Natural killer cell (primary cell): ENCODE measurements around the gene CASK. TPM values are rescaled to one million over a fixed set of nuclear protein-coding genes. Genes with fewer than 3 reads are reported as not detected.
A peak's percentile ranks its signal among the peaks of the same experiment; 100 is the strongest.

ENCODE experiments used
- ATAC-seq, 3 donors: fragments of 150-1000 bp in 2 of 3; fragments of 200-7000 bp in 1 of 3; cut with Tn5 transposase; 1 replicate in 1 of 3; 2 replicates in 2 of 3; pipeline ENCODE4 v1.10.0; 2021; ENCODE audit warnings: mild to moderate bottlenecking in 2 of 3, moderate library complexity in 2 of 3
- DNase-seq, 2 donors: peaks; one replicate each; pipeline versions ENCODE4 v3.0.0 to v3.0.0-alpha.2; 2013 to 2021; ENCODE audit warnings: mixed read lengths in 1 of 2
- H3K27ac ChIP-seq: one replicate; pipeline ENCODE4 v1.5.1; 2013; ENCODE audit warnings: mild to moderate bottlenecking, low read length
- H3K27me3 ChIP-seq: one replicate; pipeline ENCODE4 v1.6.1; 2013; ENCODE audit warnings: low read length; ENCODE audit not compliant: control insufficient read depth, insufficient read depth
- H3K36me3 ChIP-seq: one replicate; pipeline ENCODE4 v1.6.1; 2013; ENCODE audit warnings: low read length; ENCODE audit not compliant: control insufficient read depth, insufficient read depth
- H3K4me1 ChIP-seq: one replicate; pipeline ENCODE4 v1.6.1; 2013; ENCODE audit warnings: low read length; ENCODE audit not compliant: control insufficient read depth, insufficient read depth
- H3K4me3 ChIP-seq: one replicate; pipeline ENCODE4 v1.5.1; 2013; ENCODE audit warnings: low read length
- H3K9me3 ChIP-seq: one replicate; pipeline ENCODE4 v1.6.1; 2013; ENCODE audit warnings: low read length; ENCODE audit not compliant: control insufficient read depth, insufficient read depth
- H3K27ac Mint-ChIP-seq, 2 donors: one replicate each; pipeline ENCODE4 v1.8.0; 2022; ENCODE audit warnings: mild to moderate bottlenecking in 2 of 2, mixed read lengths in 2 of 2, moderate library complexity in 1 of 2
- H3K27me3 Mint-ChIP-seq, 2 donors: one replicate each; pipeline ENCODE4 v1.8.0; 2022; ENCODE audit warnings: low read depth in 2 of 2, mixed read lengths in 2 of 2
- H3K36me3 Mint-ChIP-seq: one replicate; pipeline ENCODE4 v1.8.0; 2022; ENCODE audit warnings: mixed read lengths
- H3K4me1 Mint-ChIP-seq, 2 donors: one replicate each; pipeline ENCODE4 v1.8.0; 2022; ENCODE audit warnings: mixed read lengths in 2 of 2
- H3K4me3 Mint-ChIP-seq: one replicate; pipeline ENCODE4 v1.8.0; 2022; ENCODE audit warnings: mild to moderate bottlenecking, moderate library complexity, mixed read lengths
- H3K9me3 Mint-ChIP-seq, 2 donors: one replicate each; pipeline ENCODE4 v1.8.0; 2022; ENCODE audit warnings: mixed read lengths in 2 of 2
- CTCF ChIP-seq: fragments of 200-600 bp; IDR thresholded peaks from one replicate; pipeline ENCODE4 v1.8.0; 2022; ENCODE audit warnings: antibody characterized with exemption
- WGBS: methylation state at CpG from one replicate; pipeline ENCODE4 v1.1.7; 2013; ENCODE audit warnings: missing lambda C conversion rate; ENCODE audit not compliant: insufficient coverage; 5-methylcytosine and 5-hydroxymethylcytosine counted together
- intact Hi-C: fragments of 100-400 bp; cut with micrococcal nuclease; formaldehyde crosslinking; loops from one replicate; pipeline ENCODE4 v1.14.2; 2022
- total RNA-seq, 4 donors: library from RNA; stranded (reverse); fragments of 120-200 nt in 1 of 4; gene quantifications; one replicate each; pipeline versions ENCODE4 v1.2.3 to v1.2.4, GENCODE V29; 2013 to 2022

CASK gene
- total RNA-seq, 3 donors from 2014 or later (not counting 1 experiment from before 2014, with no cell fraction given) = 23.5 to 27.9 (median 25.6) TPM

GRCh38 chrX:41559235-41560052, 363.9 kb downstream of the CASK start:
- Mint-ChIP-seq H3K36me3 (no peaks in the 10 kb centered on the region), H3K9me3 (no peaks in the 10 kb centered on the region), H3K27ac (peak overlapping the region; percentile 14 to 42), H3K27me3 (no peaks in the 10 kb centered on the region), H3K4me1 (peaks cover 22 to 28% of the 10 kb centered on the region in 2 donors), H3K4me3 (peak overlapping the region; percentile 31)
- Histone ChIP-seq H3K4me1 (peaks cover 15% of the 10 kb centered on the region), H3K27ac (no peak overlapping the region), H3K27me3 (no peaks in the 10 kb centered on the region), H3K4me3 (no peak overlapping the region), H3K9me3 (no peaks in the 10 kb centered on the region), H3K36me3 (no peaks in the 10 kb centered on the region)
- WGBS = 56% methylated on average over 3 of the region's 7 CpGs
- ATAC-seq (no peak), DNase-seq (peak in 1 of 2 donors; percentile 40)
- intact Hi-C loops = loop anchor here (5.0 kb wide), 1 partner anchor 227 kb away; the partner anchor contains the start of gene DDX3X
- no peak for TF ChIP-seq CTCF

- H3K27ac Mint-ChIP-seq = no peak overlapping the region
- H3K9me3 Mint-ChIP-seq = no peaks in the 10 kb centered on the region
- peak; percentile 44 for TF ChIP-seq CTCF
- H3K4me3 Mint-ChIP-seq = no peak overlapping the region
- ATAC-seq = no peak
- no peak overlapping the region for H3K27ac ChIP-seq
- H3K9me3 ChIP-seq = no peaks in the 10 kb centered on the region
- H3K4me3 ChIP-seq = no peak overlapping the region
- intact Hi-C loops = loop anchor here (1.0 kb wide), 1 partner anchor 202 kb away; no protein-coding TSS in a partner anchor
- H3K36me3 ChIP-seq = no peaks in the 10 kb centered on the region
- H3K27me3 ChIP-seq = no peaks in the 10 kb centered on the region
- H3K4me1 Mint-ChIP-seq = peaks cover 22 to 28% of the 10 kb centered on the region in 2 donors
- H3K27me3 Mint-ChIP-seq = peaks cover 0 to 3% of the 10 kb centered on the region in 2 donors
- peaks cover 15% of the 10 kb centered on the region for H3K4me1 ChIP-seq
- DNase-seq = peak in 1 of 2 donors; percentile 51
- WGBS = no CpG with 5 or more reads among the region's 2 CpGs
- no peaks in the 10 kb centered on the region for H3K36me3 Mint-ChIP-seq
These were observed 364.8 kb downstream of the CASK start for GRCh38 chrX:41558531-41558930.

GRCh38 chrX:41556958-41557357, 366.4 kb downstream of the CASK start:
- 0% methylated on average over 1 of the region's 2 CpGs for WGBS
- Mint-ChIP-seq H3K27ac (peak overlapping the region in 1 of 2 donors; percentile 53), H3K27me3 (peaks cover 0 to 16% of the 10 kb centered on the region in 2 donors), H3K4me1 (peaks cover 17 to 22% of the 10 kb centered on the region in 2 donors), H3K4me3 (peak overlapping the region; percentile 38), H3K36me3 (no peaks in the 10 kb centered on the region), H3K9me3 (no peaks in the 10 kb centered on the region)
- intact Hi-C loops = loop anchor here (1.0 kb wide), 1 partner anchor 163 kb away; no protein-coding TSS in a partner anchor
- TF ChIP-seq CTCF = no peak
- peak; percentile 57 to 81 (median 70) for ATAC-seq
- H3K36me3 ChIP-seq = no peaks in the 10 kb centered on the region
- no peak overlapping the region for H3K4me3 ChIP-seq
- no peaks in the 10 kb centered on the region for H3K27me3 ChIP-seq
- no peaks in the 10 kb centered on the region for H3K9me3 ChIP-seq
- peaks cover 15% of the 10 kb centered on the region for H3K4me1 ChIP-seq
- no peak overlapping the region for H3K27ac ChIP-seq
- DNase-seq = peak in 1 of 2 donors; percentile 61
